Suppressor macrophage treated with lipopolysaccharide for 1 hour (primary cell): ENCODE data around the gene FUT8.

Source experiments
- DNase-seq, 3 donors: peaks; one replicate each; pipeline ENCODE4 v3.0.0-alpha.2; 2020 to 2022

FUT8 gene

GRCh38 chr14:65560340-65561027 lies 148.0 kb downstream of the FUT8 start:
- DNase-seq: no peak

GRCh38 chr14:65564370-65564769 lies 151.8 kb downstream of the FUT8 start:
- DNase-seq: no peak

GRCh38 chr14:65565948-65566347 lies 153.4 kb downstream of the FUT8 start:
- peak in 2 of 3 donors; percentile 3 to 20 for DNase-seq

GRCh38 chr14:65566820-65567522 lies 154.4 kb downstream of the FUT8 start:
- DNase-seq: no peak

- no peak for DNase-seq
Measured at GRCh38 chr14:65574611-65575010, 162.1 kb downstream of the FUT8 start.

- DNase-seq: no peak
Measured at GRCh38 chr14:65575389-65575788, 162.9 kb downstream of the FUT8 start.

- DNase-seq: no peak
Measured at GRCh38 chr14:65580973-65581372, 168.4 kb downstream of the FUT8 start.

GRCh38 chr14:65581378-65581777 lies 168.8 kb downstream of the FUT8 start:
- no peak for DNase-seq

GRCh38 chr14:65581799-65582198 lies 169.3 kb downstream of the FUT8 start:
- no peak for DNase-seq

GRCh38 chr14:65585216-65585615 lies 172.7 kb downstream of the FUT8 start:
- DNase-seq: no peak

GRCh38 chr14:65588426-65589140 lies 176.1 kb downstream of the FUT8 start:
- no peak for DNase-seq

GRCh38 chr14:65594153-65594881 lies 181.8 kb downstream of the FUT8 start:
- DNase-seq: no peak

GRCh38 chr14:65594882-65595237 lies 182.3 kb downstream of the FUT8 start:
- DNase-seq: no peak

GRCh38 chr14:65599375-65599774 lies 186.8 kb downstream of the FUT8 start:
- no peak for DNase-seq

- no peak for DNase-seq
Measured at GRCh38 chr14:65600742-65601141, 188.2 kb downstream of the FUT8 start.

GRCh38 chr14:65604535-65604934 lies 192.0 kb downstream of the FUT8 start:
- no peak for DNase-seq

- DNase-seq: peak in 1 of 3 donors; percentile 8
Measured at GRCh38 chr14:65604936-65605335, 192.4 kb downstream of the FUT8 start.

GRCh38 chr14:65606460-65606859 lies 193.9 kb downstream of the FUT8 start:
- no peak for DNase-seq

- no peak for DNase-seq
Measured at GRCh38 chr14:65613131-65613650, 200.7 kb downstream of the FUT8 start.

- no peak for DNase-seq
Measured at GRCh38 chr14:65618996-65619395, 206.5 kb downstream of the FUT8 start.

GRCh38 chr14:65620195-65620594 lies 207.7 kb downstream of the FUT8 start:
- DNase-seq: peak in 1 of 3 donors; percentile 6

- no peak for DNase-seq
Measured at GRCh38 chr14:65622703-65623102, 210.2 kb downstream of the FUT8 start.

GRCh38 chr14:65623759-65624158 lies 211.2 kb downstream of the FUT8 start:
- DNase-seq: no peak
